IPS-NIHi7 (cell line): ENCODE results near the gene MYL4.
"Not testable (repeated sequence)": the region's sequence is repeated elsewhere in the genome, so short reads cannot be mapped to it uniquely, and the experiment has no call there.

Experiments used
- DNase-seq: peaks from one replicate; pipeline ENCODE4 v3.0.0; 2012; ENCODE audit warnings: mixed read lengths; ENCODE audit errors: extremely low spot score

The MYL4 gene

DNA sequence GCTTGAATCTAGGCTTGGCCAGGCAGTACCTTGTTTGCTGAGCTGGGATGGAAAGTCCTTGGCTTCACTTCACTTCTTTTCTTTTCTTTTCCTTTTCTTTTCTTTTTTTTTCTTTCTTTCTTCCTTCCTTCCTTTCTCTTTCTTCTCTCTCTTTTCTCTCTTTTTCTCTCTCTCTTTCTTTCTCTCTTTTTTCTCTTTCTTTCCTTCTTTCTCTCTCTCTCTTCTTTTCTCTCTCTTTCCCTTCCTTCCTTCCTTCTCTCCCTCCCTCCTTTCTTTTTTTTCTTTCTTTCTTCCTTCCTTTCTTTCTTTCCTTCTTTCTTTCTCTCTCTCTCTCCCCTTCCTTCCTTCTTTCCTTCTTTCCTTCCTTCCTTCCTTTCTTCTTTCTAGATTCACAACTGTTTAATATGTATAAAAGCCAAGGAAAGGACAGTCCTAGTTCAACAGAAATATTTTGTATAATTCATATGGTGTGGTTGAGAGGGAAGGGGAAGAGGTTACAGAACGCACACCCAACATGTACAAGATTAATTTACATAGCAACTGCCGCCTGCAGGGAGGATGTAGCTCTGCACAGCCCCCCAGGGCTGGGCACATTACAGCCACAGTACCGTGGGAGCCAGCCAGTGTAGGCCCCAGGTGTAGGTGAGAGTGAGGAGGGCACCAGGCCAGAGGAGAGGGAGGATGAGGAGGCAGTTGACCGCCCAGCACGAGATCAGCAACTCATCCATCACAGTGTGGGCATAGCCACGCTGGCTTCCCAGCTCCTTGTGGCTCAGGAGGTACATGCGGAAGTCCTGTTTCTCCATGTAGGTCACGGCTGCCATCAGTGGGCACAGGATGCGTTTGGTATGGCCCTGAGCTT, 34.8 kb downstream of the MYL4 start:
- no peak for DNase-seq

DNA sequence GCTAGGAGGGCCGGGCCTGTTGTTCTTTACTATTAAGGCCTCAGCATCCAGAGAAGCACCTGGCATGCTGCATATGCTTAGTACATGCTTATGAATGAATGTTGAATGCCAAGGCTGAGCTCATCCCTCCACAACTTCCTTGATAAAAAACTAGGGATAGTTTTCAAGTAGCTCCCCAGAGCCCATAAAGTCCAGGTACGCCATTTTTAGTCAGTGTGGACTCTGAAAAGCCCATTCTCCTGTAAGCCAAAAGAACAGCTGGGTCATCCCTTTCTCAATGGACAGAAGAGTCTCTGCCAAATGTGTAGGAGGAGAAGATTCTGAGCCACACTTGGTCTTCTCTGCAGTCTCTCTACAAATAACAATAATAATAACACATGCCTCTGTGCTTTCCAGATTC, 35.5 kb downstream of the MYL4 start:
- no peak for DNase-seq

DNA sequence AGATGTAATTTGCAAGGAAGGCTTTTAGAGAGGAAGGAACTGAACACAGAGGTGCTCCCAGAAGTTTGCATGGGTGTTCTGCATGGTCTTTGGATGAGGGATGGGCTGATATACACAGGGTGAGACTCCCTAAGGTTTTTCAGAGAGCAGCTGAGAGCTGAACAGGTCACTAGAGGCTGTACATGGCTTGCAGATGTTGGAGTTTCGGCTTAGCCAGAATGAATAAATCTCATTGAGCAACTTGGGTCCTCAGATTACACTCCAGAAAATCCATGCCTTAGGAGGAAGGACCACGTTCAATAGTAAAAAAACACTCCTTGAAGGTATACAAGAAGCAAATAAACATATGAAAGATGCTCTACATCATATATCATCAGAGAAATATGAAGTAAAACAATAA, 37.0 kb downstream of the MYL4 start:
- no peak for DNase-seq

DNA sequence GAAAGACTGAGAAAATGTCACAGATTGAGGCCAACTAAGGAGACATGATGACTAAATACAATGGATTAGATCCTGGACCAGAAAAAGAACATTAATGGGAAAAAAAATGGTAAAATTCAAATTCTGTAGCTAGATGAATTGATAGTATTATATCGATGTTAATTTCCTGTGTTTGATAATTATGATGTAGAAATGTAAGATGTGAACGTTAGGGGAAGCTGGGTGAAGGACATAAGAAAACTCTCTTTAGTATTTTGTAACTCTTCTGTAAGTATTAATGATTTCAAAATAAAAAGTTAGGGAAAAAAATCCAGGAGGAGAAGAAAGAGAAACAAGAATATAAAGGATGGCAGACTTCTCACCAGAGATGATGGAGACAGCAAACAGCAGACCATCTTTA, 41.7 kb downstream of the MYL4 start:
- DNase-seq: no peak

DNA sequence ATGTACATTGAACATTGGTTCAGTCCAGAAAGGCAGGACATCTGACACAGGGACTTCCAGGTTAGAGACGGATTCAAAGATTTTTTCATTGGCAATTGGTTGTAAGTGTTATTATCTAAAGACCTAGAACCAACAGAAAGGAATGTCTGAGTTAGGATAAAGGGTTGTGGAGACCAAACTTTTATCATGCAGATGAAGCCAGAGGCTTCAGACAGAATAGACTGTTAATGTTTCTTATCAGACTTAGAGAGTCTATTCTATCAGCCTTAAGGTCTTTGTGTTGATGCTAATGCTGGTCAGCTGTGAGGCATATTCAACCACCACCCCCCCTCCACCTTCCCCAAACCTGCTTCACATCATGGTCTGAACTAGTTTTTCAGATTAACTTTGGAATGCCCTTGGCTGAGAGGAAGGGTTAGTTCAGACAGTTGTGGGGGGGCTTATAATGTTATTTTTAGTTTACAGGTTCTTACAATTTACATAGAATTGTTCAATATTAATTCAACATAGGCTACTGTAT, 42.3 kb downstream of the MYL4 start:
- DNase-seq: no peak

DNA sequence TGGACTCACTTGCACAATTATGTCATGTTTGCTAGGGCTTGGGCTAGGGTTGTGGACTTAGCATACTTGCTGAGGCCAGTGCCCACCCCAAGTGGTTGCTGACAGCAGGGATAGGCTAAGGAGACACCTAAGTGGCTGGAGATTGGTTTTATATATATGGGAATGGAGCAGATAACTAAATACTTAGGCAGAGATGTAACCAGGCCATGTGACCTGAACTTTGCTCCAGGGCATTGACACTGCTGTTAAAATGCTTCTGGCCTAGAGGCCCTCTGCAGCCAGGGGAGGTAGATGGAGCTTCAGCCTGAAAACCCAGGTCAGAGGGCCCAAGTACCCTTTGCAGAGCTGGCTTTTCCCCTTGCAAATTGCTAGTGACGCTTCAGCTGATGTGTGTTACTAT, 43.1 kb downstream of the MYL4 start:
- DNase-seq: no peak

DNA sequence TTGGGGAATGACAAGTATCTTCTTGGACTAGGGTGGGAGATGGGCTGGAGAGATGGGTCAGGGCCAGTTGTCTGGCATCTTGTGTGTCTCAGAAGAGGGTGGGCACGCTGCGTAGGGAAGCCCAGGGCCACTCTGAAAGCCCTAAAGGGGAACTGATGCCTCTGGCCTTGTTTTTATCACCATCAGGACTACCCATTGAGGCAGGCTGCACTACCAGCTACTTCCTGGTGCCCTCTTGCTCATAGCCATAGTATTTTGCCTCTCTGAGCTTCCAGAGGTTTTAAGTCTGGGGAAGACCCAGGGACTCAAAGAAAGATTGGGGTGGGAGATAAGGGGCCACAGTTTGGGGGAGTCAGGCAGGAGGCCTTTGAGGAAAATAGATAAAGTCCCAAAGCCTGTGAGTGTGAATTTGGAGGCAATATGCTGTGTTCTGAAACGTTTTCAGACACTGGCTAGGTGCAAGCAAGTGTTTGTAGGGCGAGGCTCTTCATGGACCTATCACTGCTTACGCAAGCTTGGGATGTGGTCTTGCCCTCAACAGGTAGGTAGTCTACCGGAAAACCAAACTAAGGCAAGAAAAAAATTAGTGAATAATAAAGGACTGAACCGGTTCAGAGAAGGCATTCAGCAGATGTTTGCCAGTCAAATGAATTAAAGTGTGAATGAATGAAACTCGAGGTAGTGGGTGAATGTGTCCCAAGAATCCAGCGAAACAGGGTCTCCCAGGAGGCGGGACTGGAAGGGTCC, 43.8 kb downstream of the MYL4 start:
- no peak for DNase-seq

DNA sequence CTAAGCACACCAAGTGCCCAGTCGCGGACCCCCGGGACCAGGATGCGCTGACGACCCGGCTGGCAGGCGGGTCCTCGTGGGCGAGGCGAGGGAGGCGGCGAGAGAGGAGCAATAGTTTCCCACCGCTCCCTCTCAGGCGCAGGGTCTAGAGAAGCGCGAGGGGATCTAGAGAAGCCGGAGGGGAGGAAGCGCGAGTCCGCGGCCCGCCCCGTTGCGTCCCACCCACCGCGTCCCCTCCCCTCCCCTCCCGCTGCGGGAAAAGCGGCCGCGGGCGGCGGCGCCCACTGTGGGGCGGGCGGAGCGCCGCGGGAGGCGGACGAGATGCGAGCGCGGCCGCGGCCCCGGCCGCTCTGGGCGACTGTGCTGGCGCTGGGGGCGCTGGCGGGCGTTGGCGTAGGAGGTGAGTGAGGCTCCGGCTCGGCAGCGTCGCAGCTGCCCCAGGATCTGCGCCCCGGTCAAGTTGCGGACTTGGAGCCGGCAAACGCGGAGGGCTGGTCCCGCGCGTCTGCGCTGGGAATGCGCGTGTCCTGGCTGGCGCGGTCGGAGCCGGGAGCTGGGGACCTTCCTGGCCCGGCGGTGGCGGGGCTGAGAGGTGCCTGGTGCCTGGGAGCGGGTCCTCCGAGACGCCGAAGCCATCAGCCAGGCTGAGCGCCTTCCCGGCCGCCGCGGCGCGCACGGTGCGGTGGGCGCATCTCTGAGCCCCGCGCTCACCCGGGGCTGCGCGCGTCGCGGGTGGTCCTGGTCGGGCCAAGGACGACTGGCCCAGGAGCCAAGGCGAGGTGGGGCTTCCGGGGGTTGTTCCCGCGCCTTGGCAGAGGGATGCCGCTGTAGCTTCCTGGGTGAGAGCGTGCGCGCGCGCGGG, 44.6 kb downstream of the MYL4 start, which contains the start of gene ITGB3:
Gene ITGB3, plus strand, starts transcription at position 287 of the 862 bp plus-strand sequence. Its CDS starts 35 bp downstream, at position 322.
- peak; percentile 80 for DNase-seq

DNA sequence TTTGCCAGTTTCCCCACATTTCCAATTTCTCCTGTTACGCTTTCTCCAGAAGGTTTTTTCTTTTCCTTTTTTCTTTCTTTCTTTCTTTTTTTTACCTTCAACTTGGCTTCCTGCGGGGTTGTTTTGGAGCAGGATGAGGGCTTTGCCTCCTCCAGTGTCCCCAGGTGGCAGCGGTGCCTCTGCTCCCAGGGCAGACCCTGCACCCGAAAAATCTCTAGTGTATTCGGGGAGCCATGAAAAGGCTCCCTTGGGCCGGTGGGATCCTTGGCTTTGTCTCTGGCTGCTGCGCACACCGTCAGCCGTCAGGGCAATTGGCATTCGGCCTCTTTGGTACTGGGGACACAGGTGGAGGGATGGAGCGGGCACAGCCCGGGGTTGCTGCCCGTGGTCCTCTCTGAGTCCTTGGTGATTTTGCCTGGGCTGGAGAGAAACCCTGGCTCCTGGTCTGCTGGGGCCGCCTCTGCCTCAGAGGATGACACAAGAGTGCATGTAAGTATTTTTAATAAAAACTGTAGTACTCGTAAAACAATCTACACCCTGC, 45.3 kb downstream of the MYL4 start:
- DNase-seq: no peak

DNA sequence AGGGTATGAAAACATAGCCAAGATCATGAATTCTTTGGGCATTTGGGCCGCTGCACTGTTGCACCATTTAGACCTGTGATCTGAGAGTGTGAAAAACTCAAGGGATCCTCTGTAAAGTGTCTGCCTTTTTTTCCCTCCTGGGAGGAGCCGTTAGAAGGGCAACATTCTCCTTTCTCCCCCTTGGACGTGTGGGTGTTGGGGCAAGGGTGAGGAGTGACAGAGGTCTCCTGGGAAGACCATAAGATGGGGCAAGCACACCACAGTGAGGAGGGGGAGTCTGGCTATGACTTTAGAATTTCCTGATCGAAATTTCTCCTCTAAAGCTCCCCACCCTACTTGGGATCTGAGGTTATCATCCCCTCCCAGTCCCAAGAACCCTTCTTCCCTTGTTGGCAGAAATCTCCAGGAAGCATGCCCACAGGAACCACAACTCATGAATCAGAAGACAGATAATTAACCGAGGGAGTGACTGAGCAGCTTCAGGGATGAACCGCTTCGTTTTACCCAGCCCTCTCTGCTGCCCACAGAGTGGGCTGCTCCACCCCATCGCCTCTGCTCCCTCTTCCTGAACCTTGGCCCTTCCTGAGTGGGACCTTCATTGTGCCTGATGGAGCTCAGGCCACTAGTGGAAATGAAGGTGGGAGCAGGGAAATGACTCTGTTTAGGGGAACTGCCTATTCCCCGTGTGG, 48.6 kb downstream of the MYL4 start:
- DNase-seq: no peak

DNA sequence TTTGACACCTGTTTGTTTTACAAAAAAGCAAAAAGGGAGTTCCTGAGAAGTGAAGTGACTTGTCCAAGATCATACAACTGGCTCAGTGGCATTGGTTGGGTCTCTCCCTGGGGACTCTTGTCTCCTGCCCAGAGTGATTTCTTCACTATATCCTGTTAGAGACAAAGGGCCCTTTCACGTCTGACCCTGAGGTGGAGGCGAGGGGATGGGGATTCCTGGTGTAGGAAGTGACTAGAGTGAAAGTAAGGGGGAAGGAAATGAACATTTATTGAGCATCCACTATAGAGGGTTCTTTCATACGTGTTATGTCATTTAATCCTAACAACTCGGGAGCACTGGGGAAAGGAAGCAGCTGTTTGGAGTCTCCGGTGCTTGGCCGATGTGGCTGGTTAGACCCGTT, 53.4 kb downstream of the MYL4 start:
- DNase-seq: no peak

DNA sequence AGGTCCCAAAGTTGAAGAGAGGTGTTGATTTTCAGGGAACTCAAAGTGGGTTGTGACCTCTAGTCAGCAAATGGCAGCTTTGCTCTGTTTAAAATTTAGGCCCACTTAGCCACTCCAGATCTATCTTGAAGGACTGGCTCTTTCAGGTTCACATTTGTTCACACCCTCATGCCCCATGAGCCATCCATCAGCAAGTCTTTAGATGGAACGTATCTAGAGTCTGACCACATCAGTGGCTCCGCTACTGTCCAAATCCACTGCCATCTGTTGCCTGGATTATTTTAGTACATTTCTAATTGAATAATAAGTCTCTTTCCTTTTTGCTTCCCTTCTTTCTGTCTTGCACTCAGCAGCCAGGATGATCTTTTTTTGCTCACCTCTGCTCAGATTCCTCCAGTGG, 55.0 kb downstream of the MYL4 start:
- DNase-seq: no peak

DNA sequence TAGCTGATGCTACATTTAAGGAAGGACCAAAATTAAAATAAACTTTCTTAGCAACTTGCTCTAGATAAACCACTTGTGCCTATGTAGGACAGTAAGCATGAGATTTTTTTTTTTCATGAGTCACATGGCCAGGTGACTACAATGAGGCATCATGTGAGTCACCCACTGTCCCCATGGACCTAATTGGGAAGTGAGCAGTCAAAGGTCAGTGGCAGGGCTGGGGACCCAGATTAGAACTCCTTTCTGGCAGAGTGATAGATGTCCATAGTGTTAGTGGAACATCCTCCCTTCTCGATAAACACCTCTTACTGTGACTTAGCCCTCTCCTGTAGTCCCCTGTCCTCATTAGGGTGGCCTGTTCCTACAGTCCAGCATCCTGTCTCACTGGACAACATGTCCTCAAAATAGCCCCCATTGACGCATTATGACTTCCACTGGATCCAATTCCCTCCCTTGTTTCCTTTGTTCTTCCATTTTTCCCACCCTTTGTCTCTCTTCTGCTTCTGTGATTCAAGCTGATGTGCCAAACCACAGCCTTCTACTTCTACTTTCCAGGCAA, 56.9 kb downstream of the MYL4 start:
- DNase-seq: no peak

DNA sequence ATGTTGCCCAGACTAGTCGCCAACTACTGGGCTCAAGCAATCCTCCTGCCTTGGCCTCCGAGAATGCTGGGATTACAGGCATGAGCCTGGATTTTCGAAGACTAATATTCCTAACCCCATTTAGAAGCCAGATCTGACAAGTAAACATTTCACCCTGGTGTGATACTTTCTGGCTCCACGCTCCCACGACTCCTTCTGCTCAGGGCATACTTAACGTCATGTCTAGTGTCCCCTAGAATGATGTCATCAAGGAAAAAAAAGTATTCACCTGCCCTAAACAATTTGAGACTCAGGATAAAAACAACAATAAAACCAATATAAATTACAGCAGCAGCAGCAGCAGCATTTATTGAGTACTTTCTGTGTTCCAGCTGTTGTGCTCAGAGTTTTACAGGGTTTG, 57.6 kb downstream of the MYL4 start:
- DNase-seq: no peak

DNA sequence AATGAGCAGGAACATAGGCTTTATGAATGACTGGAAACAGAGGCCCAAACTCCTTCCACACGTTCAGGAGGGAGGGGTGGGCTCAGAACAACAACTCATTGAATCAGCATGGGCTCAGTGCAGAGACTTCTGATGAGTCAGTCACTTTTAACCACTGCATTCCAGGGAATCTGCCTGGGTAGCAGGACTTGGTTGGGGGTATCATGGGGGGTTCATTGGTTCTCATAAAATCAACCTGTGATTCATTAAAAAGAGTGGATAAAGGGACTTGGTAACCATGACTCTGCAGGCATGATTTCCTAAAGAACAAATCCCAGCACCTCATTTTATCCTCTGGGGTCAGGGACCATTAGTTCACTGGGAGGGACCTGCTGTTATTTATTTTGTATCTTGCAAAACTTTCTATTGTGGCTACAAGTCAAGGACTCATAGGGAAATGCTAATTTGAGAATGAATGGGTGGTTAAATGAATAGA, 58.2 kb downstream of the MYL4 start:
- no peak for DNase-seq

DNA sequence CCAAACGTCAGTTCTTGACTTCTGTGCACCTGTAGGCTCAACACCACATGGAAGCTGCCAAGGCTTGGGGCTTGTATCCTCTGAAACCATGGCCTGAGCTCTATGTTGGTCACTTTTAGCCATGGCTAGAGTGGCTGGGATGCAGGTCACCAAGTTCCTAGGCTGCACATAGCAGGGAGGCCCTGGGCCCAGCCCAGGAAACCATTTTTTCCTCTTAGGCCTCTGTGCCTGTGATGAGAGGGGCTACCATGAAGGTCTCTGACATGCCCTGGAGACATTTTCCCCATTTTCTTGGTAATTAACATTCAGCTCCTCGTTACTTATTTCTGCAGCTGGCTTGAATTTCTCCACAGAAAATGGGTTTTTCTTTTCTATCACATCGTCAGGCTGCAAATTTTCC, 59.8 kb downstream of the MYL4 start:
- DNase-seq: not testable (repeated sequence)

DNA sequence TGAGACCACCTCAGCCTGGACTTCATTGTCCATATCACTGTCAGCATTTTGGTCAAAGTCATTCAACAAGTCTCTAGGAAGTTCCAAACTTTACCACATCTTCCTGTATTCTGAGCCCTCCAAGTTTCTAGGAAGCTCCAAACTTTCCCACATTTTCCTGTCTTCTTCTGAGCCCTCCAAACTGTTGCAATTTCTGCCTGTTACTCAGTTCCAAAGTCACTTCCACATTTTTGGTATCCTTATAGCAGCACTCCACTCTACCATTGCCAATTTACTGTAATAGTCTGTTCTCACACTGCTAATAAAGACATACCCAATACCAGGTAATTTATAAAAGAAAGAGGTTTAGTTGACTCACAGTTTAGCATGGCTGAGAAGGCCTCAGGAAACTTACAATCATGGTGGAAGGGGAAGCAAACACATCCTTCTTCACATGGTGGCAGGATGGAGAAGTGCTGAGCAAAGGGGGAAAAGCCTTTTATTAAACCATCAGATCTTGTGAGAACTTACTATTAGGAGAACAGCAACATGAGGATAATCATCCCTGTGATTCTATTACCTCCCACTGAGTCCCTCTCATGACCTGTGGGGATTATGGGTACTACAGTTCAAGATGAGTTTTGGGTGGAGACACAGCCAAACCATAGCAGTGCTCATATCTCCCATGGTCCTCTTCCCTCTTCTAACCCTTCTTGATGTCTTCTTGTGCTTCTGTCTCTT, 60.6 kb downstream of the MYL4 start:
- not testable (repeated sequence) for DNase-seq

DNA sequence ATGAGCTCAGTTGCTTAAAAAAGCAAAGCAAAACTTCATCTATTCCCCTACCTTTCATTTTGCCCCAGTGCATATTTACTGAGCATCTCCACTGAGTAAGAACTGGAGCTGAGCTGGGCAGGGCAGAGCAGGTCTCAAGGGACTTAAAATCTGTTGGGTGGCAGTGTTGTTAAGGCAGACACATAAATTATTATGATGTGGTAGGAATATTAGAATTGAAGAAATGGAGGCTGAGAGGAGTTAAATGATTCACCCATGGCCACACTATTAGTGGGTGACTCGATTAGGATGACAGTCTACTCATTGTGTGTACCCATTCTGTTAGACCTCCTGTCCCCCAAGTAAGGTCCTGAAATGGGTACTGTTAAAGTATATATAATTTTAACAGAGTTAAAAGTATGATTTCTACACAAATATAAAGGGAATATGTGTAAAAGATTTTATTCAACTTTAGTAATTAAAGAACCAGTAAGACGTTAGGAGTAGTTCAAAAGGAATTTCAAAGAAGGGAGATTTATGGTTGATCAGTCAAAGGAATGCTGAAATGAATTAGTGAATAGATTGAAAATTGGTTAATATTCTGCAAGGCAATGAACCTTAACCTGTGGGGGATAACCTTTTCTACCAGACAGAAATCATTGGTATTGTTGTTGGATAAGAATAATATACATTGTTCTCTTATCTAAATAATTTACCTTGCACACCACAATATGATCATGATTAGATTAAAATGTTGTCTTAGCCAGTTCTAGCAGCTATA, 62.0 kb downstream of the MYL4 start:
- no peak for DNase-seq

DNA sequence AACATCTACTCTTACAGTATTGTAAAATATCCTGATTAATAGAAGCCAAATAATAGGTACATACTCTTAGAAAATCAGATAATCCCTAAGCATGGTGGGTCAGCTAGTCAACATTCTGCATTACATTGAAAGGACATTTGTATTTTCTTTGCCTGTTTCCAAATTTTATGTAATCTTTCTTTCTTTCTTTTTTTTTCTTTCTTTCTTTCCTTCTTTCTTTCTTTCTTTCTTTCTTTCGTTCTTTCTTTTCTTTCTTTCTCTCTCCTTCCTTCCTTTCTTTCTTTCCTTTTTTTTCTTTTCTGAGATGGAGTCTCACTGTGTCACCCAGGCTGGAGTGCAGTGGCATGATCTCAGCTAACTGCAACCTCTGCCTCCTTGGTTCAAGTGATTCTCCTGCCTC, 63.3 kb downstream of the MYL4 start:
- no peak for DNase-seq
